Measurements from ENCODE around the gene ZNF564. TPM values are rescaled to one million over a fixed set of nuclear protein-coding genes. Genes with fewer than 3 reads are reported as not detected.

The ZNF564 gene
- total and polyA plus RNA-seq, 2 of the 8 experiments (the other 6 are each of a cell fraction or from before 2014, with no cell fraction given): 0.89 to 10.4 TPM

DNA sequence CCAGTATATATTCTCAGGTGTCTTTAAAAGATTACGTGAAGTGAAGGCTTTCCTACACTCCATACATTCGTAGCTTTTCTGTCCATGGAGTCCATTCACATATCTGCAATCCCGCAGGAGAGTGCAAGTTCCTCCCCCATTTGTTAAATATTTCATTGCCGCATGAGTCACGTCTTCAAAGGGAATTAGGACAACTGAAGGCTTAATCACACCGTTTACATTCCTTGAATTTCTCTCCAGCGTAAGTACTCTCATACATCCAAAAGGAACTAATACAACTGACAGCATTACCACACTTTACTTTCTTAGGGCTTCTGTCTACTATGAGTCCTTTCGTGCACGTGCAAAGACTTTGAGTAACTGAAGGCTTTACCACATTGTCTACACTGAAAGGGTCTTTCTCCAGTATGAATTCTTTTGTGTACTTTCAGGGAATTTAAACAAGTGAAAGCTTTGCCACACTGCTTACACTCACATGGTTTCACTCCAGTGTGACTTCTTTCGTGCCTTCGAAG lies 29.0 kb upstream of the ZNF564 start:
- Histone ChIP-seq H4K91ac (replicated peaks; ENCODE audit: insufficient read length, low read length) (no peak overlapping the region), H2BK15ac (ENCODE audit: low read length) (no peak overlapping the region), H3K27me3 (replicated peaks in 1 of 4; ENCODE audit: control insufficient read depth in 3 of 4, extremely low read depth in 1 of 4, insufficient read depth in 3 of 4, low read length in 3 of 4) (no peaks in the 10 kb centered on the region), H2AFZ (ENCODE audit: low read length) (no peak overlapping the region), H3K4me2 (ENCODE audit: insufficient read depth in 1 of 2, low read depth in 2 of 2, low read length in 2 of 2) (no peak overlapping the region), H2BK5ac (ENCODE audit: low read depth, low read length) (no peak overlapping the region), H3K9me3 (ENCODE audit: insufficient read depth in 2 of 2, low read depth in 1 of 2, low read length in 1 of 2) (peaks cover 18 to 37% of the 10 kb centered on the region in 2 experiments), H3K4me1 (replicated peaks in 1 of 4; ENCODE audit: control insufficient read depth in 3 of 4, insufficient read depth in 4 of 4, low read length in 3 of 4) (no peaks in the 10 kb centered on the region), H3K56ac (replicated peaks; ENCODE audit: insufficient read length, low read depth, low read length) (no peak overlapping the region), H3K4me3 (ENCODE audit: extremely low read depth in 1 of 4, insufficient read depth in 2 of 4, low read depth in 3 of 4, low read length in 4 of 4) (no peak overlapping the region), H3K9ac (replicated peaks in 1 of 4; ENCODE audit: extremely low read depth in 1 of 4, low read depth in 3 of 4, low read length in 3 of 4) (no peak overlapping the region), H3K23ac (ENCODE audit: insufficient read length) (no peak overlapping the region), H2AK5ac (ENCODE audit: low read depth, low read length) (no peak overlapping the region), H3K14ac (ENCODE audit: insufficient read length) (no peak overlapping the region), H3K79me2 (ENCODE audit: control insufficient read depth in 1 of 2, insufficient read depth in 2 of 2, low read length in 2 of 2) (no peaks in the 10 kb centered on the region), H4K20me1 (replicated peaks in 1 of 2; ENCODE audit: control insufficient read depth in 1 of 2, insufficient read depth in 2 of 2, low read length in 2 of 2) (no peaks in the 10 kb centered on the region), H3K4ac (replicated peaks; ENCODE audit: insufficient read length, low read depth, low read length) (no peak overlapping the region), H3K23me2 (ENCODE audit: low read depth, low read length) (no peaks in the 10 kb centered on the region), H3K79me1 (ENCODE audit: low read depth, low read length) (no peaks in the 10 kb centered on the region), H2BK120ac (replicated peaks; ENCODE audit: low read depth, low read length) (no peak overlapping the region), H3K27ac (ENCODE audit: low read depth, low read length) (no peak overlapping the region), H3K36me3 (ENCODE audit: control insufficient read depth in 2 of 4, insufficient read depth in 4 of 4, low read length in 3 of 4) (peaks cover 3 to 51% (median 21%) of the 10 kb centered on the region in 4 experiments; a peak in 7 of 8 replicates), H2BK20ac (ENCODE audit: low read length) (no peak overlapping the region), H4K5ac (ENCODE audit: insufficient read length, low read depth, low read length) (no peak overlapping the region), H2BK12ac (ENCODE audit: low read depth, low read length) (no peak overlapping the region), H3K18ac (ENCODE audit: extremely low read depth, low read length) (no peak overlapping the region), H4K8ac (ENCODE audit: extremely low read depth, insufficient read depth, low read length) (no peak overlapping the region)
- ChIA-PET CTCF (ENCODE audit: partially characterized antibody) (interaction anchor here (1.2 kb wide), 1 partner anchor 28 kb away, joined by 3 read pairs; no protein-coding TSS in a partner anchor), POLR2A (ENCODE audit: partially characterized antibody) (interaction anchor here (0.6 to 1.9 kb wide), 3 partner anchors 31 to 1495 kb away, joined by 3 read pairs; partner anchors contain the start of genes ZNF490 and ZNF791)
- no peak for TF ChIP-seq JUND (IDR thresholded peaks at IDR 0.05; ENCODE audit: low read length)
- no peak for TF ChIP-seq TEAD4 (IDR thresholded peaks at IDR 0.05; ENCODE audit: low read depth, low read length)
- TF ChIP-seq EZH2 (IDR thresholded peaks at IDR 0.05; ENCODE audit: low read depth, low read length, severe bottlenecking): no peak
- no peak for TF ChIP-seq RXRA (IDR thresholded peaks at IDR 0.05; ENCODE audit: insufficient read depth, low read depth, low read length)
- TF ChIP-seq KDM1A (IDR thresholded peaks at IDR 0.05; ENCODE audit: borderline replicate concordance, low read length): no peak
- TF ChIP-seq CREB1 (IDR thresholded peaks at IDR 0.05): no peak
- TF ChIP-seq RFX5 (IDR thresholded peaks at IDR 0.05; ENCODE audit: borderline replicate concordance, low read depth, low read length): no peak
- TF ChIP-seq POLR2A (IDR thresholded peaks at IDR 0.05; ENCODE audit: control extremely low read depth in 1 of 2, low read depth in 2 of 2, low read length in 2 of 2): no peak
- no peak for DNase-seq (ENCODE audit: low read depth in 1 of 2, low spot score in 2 of 2)
- 95% methylated on average over 11 of the region's 11 CpGs; no CpG with 5 or more reads in 1 of the 2 experiments for WGBS, 2 experiments (ENCODE audit: extremely low coverage in 1 of 2, insufficient coverage in 1 of 2, insufficient read length in 1 of 2, insufficient replicate concordance in 2 of 2, low coverage in 1 of 2, low lambda C conversion rate in 2 of 2, missing lambda C conversion rate in 1 of 2)
- FAIRE-seq: no peak
